HepG2 (cell line): ENCODE measurements around the gene ADPRM. TPM values are rescaled to one million over a fixed set of nuclear protein-coding genes. Genes with fewer than 3 reads are reported as not detected.
A peak's percentile ranks its signal among the peaks of the same experiment; 100 is the strongest.

Source experiments
- AKAP8 ChIP-seq: sonication (generic); formaldehyde crosslinking; IDR thresholded peaks from 2 replicates; pipeline ENCODE4 v1.5.1; 2020; ENCODE audit warnings: mild to moderate bottlenecking, missing genetic modification reagents
- BHLHE40 ChIP-seq: IDR thresholded peaks from 2 replicates; pipeline ENCODE4 v1.6.1; 2011; ENCODE audit warnings: low read length, improper control_type of control experiment
- FOXP4 ChIP-seq: sonication (generic); formaldehyde crosslinking; IDR thresholded peaks from 2 replicates; pipeline ENCODE4 v1.4.0; 2020; ENCODE audit warnings: missing genetic modification reagents
- GPBP1L1 ChIP-seq: sonication (generic); formaldehyde crosslinking; IDR thresholded peaks from 2 replicates; pipeline ENCODE4 v1.5.0; 2020; ENCODE audit warnings: mild to moderate bottlenecking, missing genetic modification reagents
- HDAC1 ChIP-seq: sonication (generic); formaldehyde crosslinking; IDR thresholded peaks from 2 replicates; pipeline ENCODE4 v1.5.1; 2020; ENCODE audit warnings: mild to moderate bottlenecking, missing genetic modification reagents
- HMGXB3 ChIP-seq: sonication (generic); formaldehyde crosslinking; IDR thresholded peaks from 2 replicates; pipeline ENCODE4 v1.4.0; 2020; ENCODE audit warnings: missing genetic modification reagents, borderline replicate concordance
- IKZF4 ChIP-seq: sonication (generic); formaldehyde crosslinking; IDR thresholded peaks from 2 replicates; pipeline ENCODE4 v1.5.1; 2020; ENCODE audit warnings: borderline replicate concordance, mild to moderate bottlenecking, low read depth, missing genetic modification reagents; ENCODE audit errors: not compliant biosample characterization
- MYC ChIP-seq: sonication (generic); formaldehyde crosslinking; IDR thresholded peaks from 2 replicates; pipeline ENCODE4 v1.9.0; 2021; ENCODE audit warnings: missing genetic modification reagents, borderline replicate concordance
- PCBP2 ChIP-seq: fragments of 200-400 bp; formaldehyde crosslinking; optimal IDR thresholded peaks from 2 replicates; pipeline ENCODE3; 2018; ENCODE audit warnings: low read length, low read depth; ENCODE audit not compliant: poor library complexity, severe bottlenecking
- SP1 ChIP-seq, 2 experiments: fragments of 450-650 bp in 1 of 2; sonication (generic) in 1 of 2; formaldehyde crosslinking in 1 of 2; IDR thresholded peaks; 2 replicates each; pipeline versions ENCODE4 v1.4.0 to v1.6.1; 2016 to 2020; ENCODE audit warnings: missing genetic modification reagents in 1 of 2
- THAP11 ChIP-seq: IDR thresholded peaks from 2 replicates; pipeline ENCODE4 v1.6.1; 2016; ENCODE audit warnings: missing biosample characterization, missing genetic modification reagents
- ZNF570 ChIP-seq: sonication (generic); formaldehyde crosslinking; IDR thresholded peaks from 2 replicates; pipeline ENCODE4 v1.4.0; 2020; ENCODE audit warnings: mild to moderate bottlenecking, missing genetic modification reagents, borderline replicate concordance
- ZNF597 ChIP-seq: sonication (generic); formaldehyde crosslinking; IDR thresholded peaks from 2 replicates; pipeline ENCODE4 v1.5.0; 2020; ENCODE audit warnings: missing genetic modification reagents
- ZNF644 ChIP-seq: IDR thresholded peaks from 2 replicates; pipeline ENCODE4 v1.6.1; 2016; ENCODE audit warnings: low read depth
- ZNF768 ChIP-seq: sonication (generic); formaldehyde crosslinking; IDR thresholded peaks from 2 replicates; pipeline ENCODE4 v1.4.0; 2020; ENCODE audit warnings: missing genetic modification reagents
- ZSCAN20 ChIP-seq: sonication (generic); formaldehyde crosslinking; IDR thresholded peaks from 2 replicates; pipeline ENCODE4 v1.4.0; 2020; ENCODE audit warnings: missing genetic modification reagents, mild to moderate bottlenecking, borderline replicate concordance
- ZSCAN31 ChIP-seq: sonication (generic); formaldehyde crosslinking; IDR thresholded peaks from 2 replicates; pipeline ENCODE4 v1.5.0; 2020; ENCODE audit warnings: low read depth, mild to moderate bottlenecking, missing genetic modification reagents
- polyA plus RNA-seq, 8 experiments: library from polyadenylated mRNA; depleted of rRNA in 3 of 8; stranded (reverse) in 7 of 8; unstranded in 1 of 8; fragments of >200 nt; fragmentation: Illumina TruSeq in 4 of 8; extraction: Trizol in 4 of 8; gene quantifications; 2 replicates each; pipeline versions ENCODE4 v1.2.1 to v1.2.3, GENCODE V29; 2011 to 2016; ENCODE audit warnings: low read depth in 4 of 8, missing spikeins in 1 of 8, mixed read lengths in 1 of 8; ENCODE audit not compliant: insufficient read depth in 1 of 8
- total RNA-seq, 5 experiments: library from RNA; depleted of rRNA; stranded (reverse); fragments of >200 nt; fragmentation: Illumina TruSeq; extraction: Trizol; gene quantifications; 2 replicates each; pipeline ENCODE4 v1.2.3, GENCODE V29; 2016; ENCODE audit warnings: low read depth in 1 of 5

Gene ADPRM
- total and polyA plus RNA-seq, 2 of the 13 experiments (the other 11 are each of a cell fraction or from before 2014, with no cell fraction given): 5.6 to 10.8 TPM

GRCh38 chr17:10729334-10730193 is 32.2 kb downstream of the ADPRM start, which contains the start of gene TMEM220 (continued):
- no peak for TF ChIP-seq PCBP2
- no peak for TF ChIP-seq ZNF570 (CRISPR knock-in tag)
- peak; percentile 79 for TF ChIP-seq IKZF4 (CRISPR knock-in tag)
- no peak for TF ChIP-seq GPBP1L1 (CRISPR knock-in tag)
- peak; percentile 69 for TF ChIP-seq THAP11 (CRISPR knock-in tag)
- peak; percentile 93 for TF ChIP-seq MYC (CRISPR knock-in tag)
- peak; percentile 66 for TF ChIP-seq HDAC1 (CRISPR knock-in tag)
- TF ChIP-seq ZSCAN20 (CRISPR knock-in tag): no peak
- no peak for TF ChIP-seq SP1 (IDR thresholded peaks at IDR 0.05)
- 0 out of 2 replicates have a peak, but pooled peaks have one; percentile 27 for TF ChIP-seq SP1 (CRISPR knock-in tag; IDR thresholded peaks at IDR 0.05)
- TF ChIP-seq ZNF597: no peak
- peak; percentile 39 for TF ChIP-seq FOXP4 (CRISPR knock-in tag)
- TF ChIP-seq ZSCAN31 (CRISPR knock-in tag): peak; percentile 58; the same call in 1 of the 2 replicates
- peak; percentile 42; the same call in 1 of the 2 replicates for TF ChIP-seq BHLHE40
- 0 out of 2 replicates have a peak, but pooled peaks have one; percentile 56 for TF ChIP-seq AKAP8 (CRISPR knock-in tag)
- peak; percentile 55 for TF ChIP-seq ZNF768 (CRISPR knock-in tag)
- TF ChIP-seq ZNF644 (CRISPR knock-in tag): peak; percentile 56; the same call in 1 of the 2 replicates
- no peak for TF ChIP-seq HMGXB3 (CRISPR knock-in tag)
